K562 (cell line): ENCODE results near the gene ACYP2. TPM values are rescaled to one million over a fixed set of nuclear protein-coding genes. Genes with fewer than 3 reads are reported as not detected.

Experiments
- CBX8 ChIP-seq: fragments of 200-600 bp; sonication (generic); IDR thresholded peaks from 2 replicates; pipeline ENCODE4 v1.6.1; 2012; ENCODE audit warnings: borderline replicate concordance, mixed run types, low read depth, mild to moderate bottlenecking, moderate library complexity, mixed read lengths, low read length, control low read depth, inconsistent platforms; ENCODE audit not compliant: poor library complexity, severe bottlenecking; ENCODE audit errors: extremely low read depth
- EWSR1 ChIP-seq: fragments of 450-650 bp; IDR thresholded peaks from 2 replicates; pipeline ENCODE4 v1.6.1; 2018; ENCODE audit warnings: borderline replicate concordance, mild to moderate bottlenecking, low read depth, moderate library complexity; ENCODE audit not compliant: partially characterized antibody
- FOXP4 ChIP-seq: sonication (generic); formaldehyde crosslinking; IDR thresholded peaks from 2 replicates; pipeline ENCODE4 v1.8.0; 2022; ENCODE audit warnings: mild to moderate bottlenecking, missing genetic modification reagents, borderline replicate concordance
- KDM1A ChIP-seq, 2 experiments: fragments of 450-650 bp; IDR thresholded peaks; 2 replicates each; pipeline ENCODE4 v1.6.1; 2016; ENCODE audit warnings: mild to moderate bottlenecking in 2 of 2
- KLF13 ChIP-seq: fragments of 450-650 bp; IDR thresholded peaks from 2 replicates; pipeline ENCODE4 v1.6.1; 2016; ENCODE audit warnings: missing genetic modification characterization, low read depth, mild to moderate bottlenecking, missing compliant biosample characterization, moderate library complexity, borderline replicate concordance
- MCM3 ChIP-seq: fragments of 450-650 bp; IDR thresholded peaks from 2 replicates; pipeline ENCODE4 v1.6.1; 2016
- MED1 ChIP-seq: sonication (generic); formaldehyde crosslinking; IDR thresholded peaks from 2 replicates; pipeline ENCODE4 v1.8.1; 2023; ENCODE audit warnings: missing genetic modification reagents, borderline replicate concordance
- RCOR1 ChIP-seq, 2 experiments: IDR thresholded peaks; 2 replicates each; pipeline ENCODE4 v1.6.1; 2012; ENCODE audit warnings: low read depth in 2 of 2, low read length in 2 of 2, borderline replicate concordance in 1 of 2, improper control_type of control experiment in 1 of 2
- TCF15 ChIP-seq: fragments of 250-450 bp; sonication (Bioruptor Pico); IDR thresholded peaks from 2 replicates; pipeline ENCODE4 v1.8.0; 2022; ENCODE audit warnings: moderate library complexity, mild to moderate bottlenecking, inconsistent platforms
- TEAD1 ChIP-seq, 2 experiments: fragments of 450-650 bp in 1 of 2; sonication (generic) in 1 of 2; formaldehyde crosslinking; IDR thresholded peaks; 2 replicates each; pipeline versions ENCODE4 v1.4.0 to v1.8.0; 2020 to 2022; ENCODE audit warnings: mild to moderate bottlenecking in 2 of 2, missing genetic modification reagents in 1 of 2
- ZFP1 ChIP-seq: fragments of 450-650 bp; formaldehyde crosslinking; IDR thresholded peaks from 2 replicates; pipeline ENCODE4 v1.4.0; 2020; ENCODE audit warnings: mild to moderate bottlenecking, mixed read lengths
- ZFP30 ChIP-seq: fragments of 250-450 bp; sonication (Bioruptor Pico); IDR thresholded peaks from 2 replicates; pipeline ENCODE4 v1.8.0; 2022; ENCODE audit warnings: moderate library complexity, mild to moderate bottlenecking, inconsistent platforms, borderline replicate concordance
- ZNF212 ChIP-seq: fragments of 450-650 bp; formaldehyde crosslinking; IDR thresholded peaks from 2 replicates; pipeline ENCODE4 v1.4.0; 2020; ENCODE audit warnings: mild to moderate bottlenecking
- ZNF239 ChIP-seq: fragments of 250-450 bp; sonication (Bioruptor Pico); IDR thresholded peaks from 2 replicates; pipeline ENCODE4 v1.4.0; 2020; ENCODE audit warnings: mild to moderate bottlenecking
- ZNF384 ChIP-seq: IDR thresholded peaks from 2 replicates; pipeline ENCODE4 v1.6.1; 2012; ENCODE audit warnings: low read depth, low read length, improper control_type of control experiment
- polyA plus RNA-seq, 8 experiments: library from polyadenylated mRNA; depleted of rRNA in 4 of 8; stranded (reverse) in 5 of 8; unstranded in 3 of 8; fragments of >200 nt; fragmentation: Nextera tagmentation in 2 of 8; fragmentation: Illumina TruSeq in 1 of 8; extraction: Ambion mirVana in 2 of 8; extraction: Trizol in 1 of 8; gene quantifications; 2 replicates each; pipeline versions ENCODE4 v1.2.1 to v1.2.3, GENCODE V29; 2011 to 2014; ENCODE audit warnings: inconsistent platforms in 1 of 8, missing spikeins in 1 of 8
- total RNA-seq, 7 experiments: library from RNA; depleted of rRNA in 6 of 7; stranded (reverse); fragments of >200 nt in 6 of 7; fragmentation: Illumina TruSeq in 2 of 7; extraction: Trizol in 2 of 7; gene quantifications; 2 replicates each; pipeline versions ENCODE4 v1.2.1 to v1.2.3, GENCODE V29; 2011 to 2021; ENCODE audit warnings: low replicate concordance in 1 of 7
- TF ChIP-seq, protein P1 (sequence below): sonication (generic); formaldehyde crosslinking; IDR thresholded peaks from 2 replicates; pipeline ENCODE4 v1.4.0; 2020; ENCODE audit warnings: mild to moderate bottlenecking, missing genetic modification reagents
- TF ChIP-seq, protein P2 (sequence below): fragments of 450-650 bp; formaldehyde crosslinking; IDR thresholded peaks from 2 replicates; pipeline ENCODE4 v1.4.0; 2020; ENCODE audit warnings: mild to moderate bottlenecking, moderate library complexity
- TF ChIP-seq, protein P3 (sequence below): fragments of 450-650 bp; formaldehyde crosslinking; IDR thresholded peaks from 2 replicates; pipeline ENCODE4 v1.4.0; 2022; ENCODE audit warnings: missing genetic modification characterization
- TF ChIP-seq, protein P4 (sequence below): fragments of 250-450 bp; sonication (Bioruptor Pico); IDR thresholded peaks from 2 replicates; pipeline ENCODE4 v1.8.0; 2021; ENCODE audit warnings: moderate library complexity, mild to moderate bottlenecking, inconsistent platforms

Gene ACYP2
- total and polyA plus RNA-seq, 9 of the 15 experiments (the other 6 are each of a cell fraction or from before 2014, with no cell fraction given), result 1.0 to 4.1 (median 2.0) TPM

GRCh38 chr2:54330162-54330925 is 214.9 kb downstream of the ACYP2 start (continued):
- TF ChIP-seq, protein P1, sequence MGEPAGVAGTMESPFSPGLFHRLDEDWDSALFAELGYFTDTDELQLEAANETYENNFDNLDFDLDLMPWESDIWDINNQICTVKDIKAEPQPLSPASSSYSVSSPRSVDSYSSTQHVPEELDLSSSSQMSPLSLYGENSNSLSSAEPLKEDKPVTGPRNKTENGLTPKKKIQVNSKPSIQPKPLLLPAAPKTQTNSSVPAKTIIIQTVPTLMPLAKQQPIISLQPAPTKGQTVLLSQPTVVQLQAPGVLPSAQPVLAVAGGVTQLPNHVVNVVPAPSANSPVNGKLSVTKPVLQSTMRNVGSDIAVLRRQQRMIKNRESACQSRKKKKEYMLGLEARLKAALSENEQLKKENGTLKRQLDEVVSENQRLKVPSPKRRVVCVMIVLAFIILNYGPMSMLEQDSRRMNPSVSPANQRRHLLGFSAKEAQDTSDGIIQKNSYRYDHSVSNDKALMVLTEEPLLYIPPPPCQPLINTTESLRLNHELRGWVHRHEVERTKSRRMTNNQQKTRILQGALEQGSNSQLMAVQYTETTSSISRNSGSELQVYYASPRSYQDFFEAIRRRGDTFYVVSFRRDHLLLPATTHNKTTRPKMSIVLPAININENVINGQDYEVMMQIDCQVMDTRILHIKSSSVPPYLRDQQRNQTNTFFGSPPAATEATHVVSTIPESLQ, result no peak
- no peak for TF ChIP-seq ZNF212 (CRISPR knock-in tag)
- TF ChIP-seq EWSR1, result no peak
- TF ChIP-seq RCOR1 (IDR thresholded peaks at IDR 0.05; ENCODE audit: borderline replicate concordance in 1 of 2, low read depth in 2 of 2, low read length in 2 of 2), result 0 out of 4 replicates have a peak, but pooled peaks of 1 of the 2 experiments have one; percentile 3
- no peak for TF ChIP-seq TCF15 (CRISPR knock-in tag)
- no peak for TF ChIP-seq ZNF239 (CRISPR knock-in tag)
- no peak for TF ChIP-seq MED1 (CRISPR knock-in tag)
- TF ChIP-seq MCM3, result no peak
- TF ChIP-seq, protein P2, sequence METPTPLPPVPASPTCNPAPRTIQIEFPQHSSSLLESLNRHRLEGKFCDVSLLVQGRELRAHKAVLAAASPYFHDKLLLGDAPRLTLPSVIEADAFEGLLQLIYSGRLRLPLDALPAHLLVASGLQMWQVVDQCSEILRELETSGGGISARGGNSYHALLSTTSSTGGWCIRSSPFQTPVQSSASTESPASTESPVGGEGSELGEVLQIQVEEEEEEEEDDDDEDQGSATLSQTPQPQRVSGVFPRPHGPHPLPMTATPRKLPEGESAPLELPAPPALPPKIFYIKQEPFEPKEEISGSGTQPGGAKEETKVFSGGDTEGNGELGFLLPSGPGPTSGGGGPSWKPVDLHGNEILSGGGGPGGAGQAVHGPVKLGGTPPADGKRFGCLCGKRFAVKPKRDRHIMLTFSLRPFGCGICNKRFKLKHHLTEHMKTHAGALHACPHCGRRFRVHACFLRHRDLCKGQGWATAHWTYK (CRISPR knock-in tag), result 0 out of 2 replicates have a peak, but pooled peaks have one; percentile 34
- TF ChIP-seq, protein P3, sequence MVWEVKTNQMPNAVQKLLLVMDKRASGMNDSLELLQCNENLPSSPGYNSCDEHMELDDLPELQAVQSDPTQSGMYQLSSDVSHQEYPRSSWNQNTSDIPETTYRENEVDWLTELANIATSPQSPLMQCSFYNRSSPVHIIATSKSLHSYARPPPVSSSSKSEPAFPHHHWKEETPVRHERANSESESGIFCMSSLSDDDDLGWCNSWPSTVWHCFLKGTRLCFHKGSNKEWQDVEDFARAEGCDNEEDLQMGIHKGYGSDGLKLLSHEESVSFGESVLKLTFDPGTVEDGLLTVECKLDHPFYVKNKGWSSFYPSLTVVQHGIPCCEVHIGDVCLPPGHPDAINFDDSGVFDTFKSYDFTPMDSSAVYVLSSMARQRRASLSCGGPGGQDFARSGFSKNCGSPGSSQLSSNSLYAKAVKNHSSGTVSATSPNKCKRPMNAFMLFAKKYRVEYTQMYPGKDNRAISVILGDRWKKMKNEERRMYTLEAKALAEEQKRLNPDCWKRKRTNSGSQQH (CRISPR knock-in tag), result no peak
- TF ChIP-seq ZNF384, result no peak
- TF ChIP-seq TEAD1 (CRISPR knock-in tag; IDR thresholded peaks at IDR 0.05), result peak in 1 of 2 experiments; percentile 40; a peak in 1 of 4 replicates
- TF ChIP-seq CBX8, result no peak
- TF ChIP-seq, protein P4, sequence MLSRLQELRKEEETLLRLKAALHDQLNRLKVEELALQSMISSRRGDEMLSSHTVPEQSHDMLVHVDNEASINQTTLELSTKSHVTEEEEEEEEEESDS, result no peak
- TF ChIP-seq ZFP1 (CRISPR knock-in tag), result no peak
- no peak for TF ChIP-seq FOXP4 (CRISPR knock-in tag)
- no peak for TF ChIP-seq ZFP30 (CRISPR knock-in tag)
- no peak for TF ChIP-seq KDM1A (IDR thresholded peaks at IDR 0.05)
- peak; percentile 70; the same call in 1 of the 2 replicates for TF ChIP-seq KLF13 (tag)
